OCI-LY1 (cell line): Measurements from ENCODE around the gene HMCN2.

Experiments
- H2AFZ ChIP-seq: fragments of 200-600 bp; sonication (generic), shearing (Covaris generic); 2 replicates; pipeline ENCODE4 v1.6.0; 2014; ENCODE audit warnings: antibody characterized with exemption, mild to moderate bottlenecking, low read length
- H3F3A ChIP-seq: fragments of 200-600 bp; sonication (generic), shearing (Covaris generic); 2 replicates; pipeline ENCODE4 v1.6.0; 2014; ENCODE audit warnings: mild to moderate bottlenecking, antibody characterized with exemption, low read length, moderate library complexity; ENCODE audit not compliant: insufficient read depth
- H3K27ac ChIP-seq: fragments of 200-600 bp; sonication (generic); 2 replicates; pipeline ENCODE4 v1.5.1; 2014; ENCODE audit warnings: low read length, mixed run types, mild to moderate bottlenecking, low read depth; ENCODE audit not compliant: poor library complexity, severe bottlenecking
- H3K27me3 ChIP-seq: fragments of 200-600 bp; sonication (generic); 2 replicates; pipeline ENCODE4 v1.6.0; 2014; ENCODE audit warnings: antibody characterized with exemption, mild to moderate bottlenecking, low read length, moderate library complexity; ENCODE audit not compliant: insufficient read depth
- H3K36me3 ChIP-seq: fragments of 200-600 bp; sonication (generic); 2 replicates; pipeline ENCODE4 v1.6.1; 2014; ENCODE audit warnings: mild to moderate bottlenecking, antibody characterized with exemption, low read length, moderate library complexity, mixed read lengths; ENCODE audit not compliant: insufficient read depth
- H3K4me1 ChIP-seq: fragments of 200-600 bp; sonication (generic); 2 replicates; pipeline ENCODE4 v1.5.1; 2014; ENCODE audit warnings: mild to moderate bottlenecking, low read length, moderate library complexity; ENCODE audit not compliant: insufficient read depth, severe bottlenecking
- H3K4me2 ChIP-seq: fragments of 200-600 bp; sonication (generic), shearing (Covaris generic); 2 replicates; pipeline ENCODE4 v1.6.1; 2014; ENCODE audit warnings: low read length
- H3K4me3 ChIP-seq: fragments of 200-600 bp; sonication (generic); 2 replicates; pipeline ENCODE4 v1.5.1; 2014; ENCODE audit warnings: low read length, low read depth, mild to moderate bottlenecking, mixed read lengths; ENCODE audit not compliant: poor library complexity, severe bottlenecking
- H3K79me2 ChIP-seq: fragments of 200-600 bp; shearing (Covaris generic); 2 replicates; pipeline ENCODE4 v1.6.1; 2016; ENCODE audit warnings: mixed run types, low read length, mixed read lengths; ENCODE audit not compliant: insufficient read depth
- H3K9ac ChIP-seq: fragments of 200-600 bp; sonication (generic), shearing (Covaris generic); 2 replicates; pipeline ENCODE4 v1.6.1; 2014; ENCODE audit warnings: mild to moderate bottlenecking, low read length, mixed read lengths
- H3K9me2 ChIP-seq: fragments of 200-600 bp; sonication (generic), shearing (Covaris generic); 2 replicates; pipeline ENCODE4 v1.6.1; 2014; ENCODE audit warnings: low read depth, mild to moderate bottlenecking, low read length, mixed read lengths
- H3K9me3 ChIP-seq: fragments of 200-600 bp; shearing (Covaris generic); 2 replicates; pipeline ENCODE4 v1.6.1; 2014; ENCODE audit warnings: low read length, mixed read lengths
- H4K20me1 ChIP-seq: fragments of 200-600 bp; sonication (generic), shearing (Covaris generic); 2 replicates; pipeline ENCODE4 v1.6.0; 2016; ENCODE audit warnings: mild to moderate bottlenecking, low read length; ENCODE audit not compliant: insufficient read depth
- EZH2 ChIP-seq: fragments of 200-600 bp; sonication (generic), shearing (Covaris generic); IDR thresholded peaks from 2 replicates; pipeline ENCODE4 v1.8.0; 2017; ENCODE audit warnings: borderline replicate concordance, mixed run types, mild to moderate bottlenecking, antibody characterized with exemption, low read length, moderate library complexity, mixed read lengths
- TF ChIP-seq, protein P1 (sequence below): fragments of 200-600 bp; sonication (generic), shearing (Covaris generic); IDR thresholded peaks from 2 replicates; pipeline ENCODE4 v1.5.1; 2017; ENCODE audit warnings: mild to moderate bottlenecking, antibody characterized with exemption, low read length, moderate library complexity, mixed read lengths

Gene HMCN2

DNA sequence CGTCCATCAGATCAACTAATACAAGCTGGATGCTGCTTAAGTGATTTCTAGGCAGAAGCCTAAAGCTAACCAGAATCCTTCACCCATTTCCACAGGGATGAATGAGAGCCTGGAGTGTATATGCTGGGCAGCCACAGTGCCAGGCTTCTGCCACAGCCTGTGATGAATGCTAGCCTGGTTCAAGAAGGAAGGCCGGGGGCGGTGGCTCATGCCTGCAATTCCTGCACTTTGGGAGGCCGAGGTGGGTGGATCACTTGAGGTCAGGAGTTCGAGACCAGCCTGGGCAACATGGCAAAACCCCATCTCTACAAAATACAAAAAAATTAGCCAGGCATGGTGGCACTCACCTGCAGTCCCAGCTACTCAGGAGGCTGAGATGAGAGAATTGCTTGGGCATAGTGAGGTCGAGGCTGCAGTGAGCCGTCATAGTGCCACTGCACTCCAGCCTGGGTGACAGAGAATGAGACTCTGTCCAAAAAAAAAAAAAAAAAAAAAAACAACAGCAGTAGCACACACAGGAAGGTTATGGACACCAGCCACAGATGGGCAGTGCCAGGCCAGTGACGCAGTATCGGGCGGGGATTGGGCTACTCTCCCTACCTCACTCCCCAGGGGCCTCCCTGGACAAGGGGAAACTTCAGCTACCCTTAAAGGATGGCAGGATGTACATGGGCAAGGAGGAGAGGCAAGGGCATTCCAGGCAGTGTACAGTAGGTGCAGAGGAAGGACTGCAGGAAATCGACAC, 23.1 kb upstream of the HMCN2 start:
- Histone ChIP-seq H3K27me3 (no peaks in the 10 kb centered on the region), H3K4me3 (no peak overlapping the region), H3K36me3 (no peaks in the 10 kb centered on the region), H3K9me2 (no peaks in the 10 kb centered on the region), H3K4me2 (no peak overlapping the region), H3F3A (no peaks in the 10 kb centered on the region), H3K9ac (no peak overlapping the region), H4K20me1 (no peaks in the 10 kb centered on the region), H3K9me3 (no peaks in the 10 kb centered on the region), H2AFZ (no peak overlapping the region), H3K79me2 (no peaks in the 10 kb centered on the region), H3K4me1 (peaks cover 34% of the 10 kb centered on the region), H3K27ac (no peak overlapping the region)
- TF ChIP-seq EZH2: no peak
- TF ChIP-seq, protein P1, sequence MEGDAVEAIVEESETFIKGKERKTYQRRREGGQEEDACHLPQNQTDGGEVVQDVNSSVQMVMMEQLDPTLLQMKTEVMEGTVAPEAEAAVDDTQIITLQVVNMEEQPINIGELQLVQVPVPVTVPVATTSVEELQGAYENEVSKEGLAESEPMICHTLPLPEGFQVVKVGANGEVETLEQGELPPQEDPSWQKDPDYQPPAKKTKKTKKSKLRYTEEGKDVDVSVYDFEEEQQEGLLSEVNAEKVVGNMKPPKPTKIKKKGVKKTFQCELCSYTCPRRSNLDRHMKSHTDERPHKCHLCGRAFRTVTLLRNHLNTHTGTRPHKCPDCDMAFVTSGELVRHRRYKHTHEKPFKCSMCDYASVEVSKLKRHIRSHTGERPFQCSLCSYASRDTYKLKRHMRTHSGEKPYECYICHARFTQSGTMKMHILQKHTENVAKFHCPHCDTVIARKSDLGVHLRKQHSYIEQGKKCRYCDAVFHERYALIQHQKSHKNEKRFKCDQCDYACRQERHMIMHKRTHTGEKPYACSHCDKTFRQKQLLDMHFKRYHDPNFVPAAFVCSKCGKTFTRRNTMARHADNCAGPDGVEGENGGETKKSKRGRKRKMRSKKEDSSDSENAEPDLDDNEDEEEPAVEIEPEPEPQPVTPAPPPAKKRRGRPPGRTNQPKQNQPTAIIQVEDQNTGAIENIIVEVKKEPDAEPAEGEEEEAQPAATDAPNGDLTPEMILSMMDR: no peak

DNA sequence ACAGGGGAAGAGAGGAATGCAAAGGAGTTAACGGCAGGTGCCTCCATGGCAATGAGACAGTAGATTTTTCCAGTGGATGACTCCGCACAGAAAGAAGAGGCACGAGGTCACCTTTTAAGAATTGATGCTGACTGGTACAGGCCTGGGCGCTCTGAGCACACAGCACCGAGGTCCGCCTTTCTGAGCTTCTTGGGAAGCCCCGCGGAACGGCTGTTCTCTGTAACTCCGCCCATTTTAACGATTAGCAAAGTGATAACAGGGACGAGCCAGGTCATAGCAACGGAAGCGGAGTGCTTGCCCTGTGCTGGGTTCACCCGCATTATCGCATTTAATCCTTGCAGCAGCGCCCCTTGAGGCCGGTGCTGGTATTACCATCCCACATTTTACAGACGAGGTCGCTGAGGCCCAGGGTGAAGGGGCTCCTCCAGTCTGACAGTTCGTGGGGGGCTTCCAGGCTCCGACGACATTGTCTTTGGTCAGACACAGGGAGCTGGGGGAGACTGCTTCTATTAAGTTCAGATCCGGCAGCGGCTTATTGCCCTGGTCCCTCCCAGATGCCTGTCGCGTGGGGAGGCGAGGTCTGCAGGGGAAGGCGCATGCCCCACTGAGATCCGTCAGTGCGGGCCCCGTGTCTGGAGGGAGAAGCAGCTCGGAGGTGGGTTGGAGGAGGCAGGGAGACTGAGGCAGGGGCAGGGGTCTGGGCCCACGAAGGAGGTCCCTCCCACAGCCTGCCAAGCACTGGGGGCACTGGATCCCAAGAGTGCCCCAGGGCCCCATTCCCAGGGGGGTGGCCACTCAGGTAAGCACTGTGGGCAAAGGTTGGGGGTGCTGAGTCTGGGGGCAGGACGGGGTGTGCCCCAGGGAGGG, 22.3 kb upstream of the HMCN2 start:
- H3K9ac ChIP-seq: no peak overlapping the region
- no peak overlapping the region for H3K4me3 ChIP-seq

DNA sequence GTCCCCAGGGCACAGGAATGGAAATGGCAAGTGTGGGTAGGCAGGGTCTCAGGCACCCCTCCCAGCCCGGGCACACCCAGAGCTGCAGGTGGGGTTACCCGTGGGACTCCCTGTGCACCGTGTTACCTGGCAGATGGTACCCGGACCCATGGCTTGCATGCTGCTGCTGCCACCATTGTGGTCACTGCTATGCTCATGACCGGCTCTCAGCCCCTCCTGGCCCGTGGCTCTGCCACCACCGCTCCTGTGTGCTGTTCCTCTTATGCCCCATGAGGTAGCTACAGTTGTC, 21.7 kb upstream of the HMCN2 start:
- H3K9me2 ChIP-seq: no peaks in the 10 kb centered on the region

More for the DNA sequence above, 22.3 kb upstream of the HMCN2 start:
- Histone ChIP-seq H3F3A (no peaks in the 10 kb centered on the region), H3K4me2 (peak overlapping the region; percentile 30; the same call in 1 of the 2 replicates), H3K27me3 (no peaks in the 10 kb centered on the region), H3K4me1 (peaks cover 29% of the 10 kb centered on the region), H3K9me2 (no peaks in the 10 kb centered on the region), H3K79me2 (no peaks in the 10 kb centered on the region), H3K9me3 (no peaks in the 10 kb centered on the region), H3K27ac (no peak overlapping the region), H2AFZ (no peak overlapping the region), H4K20me1 (no peaks in the 10 kb centered on the region), H3K36me3 (no peaks in the 10 kb centered on the region)
- TF ChIP-seq, protein P1: peak; percentile 78
- TF ChIP-seq EZH2: no peak

More for the DNA sequence above, 21.7 kb upstream of the HMCN2 start:
- no peak overlapping the region for H2AFZ ChIP-seq
- H3K4me3 ChIP-seq: no peak overlapping the region
- no peaks in the 10 kb centered on the region for H3F3A ChIP-seq
- H3K27me3 ChIP-seq: no peaks in the 10 kb centered on the region
- H3K9me3 ChIP-seq: no peaks in the 10 kb centered on the region
- no peaks in the 10 kb centered on the region for H4K20me1 ChIP-seq
- no peak overlapping the region for H3K4me2 ChIP-seq
- H3K36me3 ChIP-seq: no peaks in the 10 kb centered on the region
- H3K4me1 ChIP-seq: peaks cover 23% of the 10 kb centered on the region
- H3K9ac ChIP-seq: no peak overlapping the region
- no peak overlapping the region for H3K27ac ChIP-seq
- H3K79me2 ChIP-seq: no peaks in the 10 kb centered on the region
- no peak for TF ChIP-seq EZH2
- TF ChIP-seq, protein P1: no peak
